Measurements from ENCODE around the gene BOD1L2.

DNA sequence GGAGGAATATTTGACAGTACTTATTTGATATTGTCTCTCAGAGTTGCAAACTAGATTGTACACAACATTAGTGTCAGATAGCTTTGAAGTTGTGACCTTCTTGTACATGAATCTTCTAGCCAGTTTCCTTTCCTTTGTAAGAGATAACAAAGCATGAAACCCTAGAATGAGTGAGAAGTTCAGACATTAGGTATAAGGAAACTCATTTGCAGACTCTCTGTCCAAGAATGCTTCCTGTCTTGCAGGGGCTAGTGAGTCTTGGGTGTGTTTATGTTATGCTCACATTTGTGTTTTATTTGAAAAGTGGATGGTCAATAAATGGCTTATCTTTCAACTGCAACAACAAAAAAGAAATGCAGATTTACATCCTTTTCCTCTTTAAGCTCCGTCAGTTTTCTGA is 1.4 kb downstream of the BOD1L2 start:
- TF ChIP-seq, protein P1, sequence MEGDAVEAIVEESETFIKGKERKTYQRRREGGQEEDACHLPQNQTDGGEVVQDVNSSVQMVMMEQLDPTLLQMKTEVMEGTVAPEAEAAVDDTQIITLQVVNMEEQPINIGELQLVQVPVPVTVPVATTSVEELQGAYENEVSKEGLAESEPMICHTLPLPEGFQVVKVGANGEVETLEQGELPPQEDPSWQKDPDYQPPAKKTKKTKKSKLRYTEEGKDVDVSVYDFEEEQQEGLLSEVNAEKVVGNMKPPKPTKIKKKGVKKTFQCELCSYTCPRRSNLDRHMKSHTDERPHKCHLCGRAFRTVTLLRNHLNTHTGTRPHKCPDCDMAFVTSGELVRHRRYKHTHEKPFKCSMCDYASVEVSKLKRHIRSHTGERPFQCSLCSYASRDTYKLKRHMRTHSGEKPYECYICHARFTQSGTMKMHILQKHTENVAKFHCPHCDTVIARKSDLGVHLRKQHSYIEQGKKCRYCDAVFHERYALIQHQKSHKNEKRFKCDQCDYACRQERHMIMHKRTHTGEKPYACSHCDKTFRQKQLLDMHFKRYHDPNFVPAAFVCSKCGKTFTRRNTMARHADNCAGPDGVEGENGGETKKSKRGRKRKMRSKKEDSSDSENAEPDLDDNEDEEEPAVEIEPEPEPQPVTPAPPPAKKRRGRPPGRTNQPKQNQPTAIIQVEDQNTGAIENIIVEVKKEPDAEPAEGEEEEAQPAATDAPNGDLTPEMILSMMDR (conservative IDR thresholded peaks at IDR 0.05), result no peak
- no peak for TF ChIP-seq ZFX (IDR thresholded peaks at IDR 0.05)
